Astrocyte (in vitro differentiated cells and primary cell): ENCODE measurements around the gene NSMF.

Experiments
- CTCF ChIP-seq: IDR thresholded peaks from 2 replicates; pipeline ENCODE4 v1.5.1; 2011; ENCODE audit warnings: low read depth, mild to moderate bottlenecking, inconsistent platforms, low read length, moderate library complexity; ENCODE audit not compliant: insufficient read depth
- EZH2 ChIP-seq: IDR thresholded peaks from 2 replicates; pipeline ENCODE4 v1.6.1; 2012; ENCODE audit warnings: mild to moderate bottlenecking, low read length, inconsistent platforms; ENCODE audit not compliant: insufficient read depth

GRCh38 chr9:137430723-137431415, 28.3 kb downstream of the NSMF start:
- TF ChIP-seq CTCF: no peak
- TF ChIP-seq EZH2: no peak
